DOHH2 (cell line): ENCODE results near the gene DPP6.

Experiments
- H3F3A ChIP-seq: fragments of 200-600 bp; sonication (generic), shearing (Covaris generic); 2 replicates; pipeline ENCODE4 v1.6.0; 2016; ENCODE audit warnings: antibody characterized with exemption, mild to moderate bottlenecking; ENCODE audit not compliant: control insufficient read depth, insufficient read depth
- H3K27ac ChIP-seq: fragments of 200-600 bp; sonication (generic); 2 replicates; pipeline ENCODE4 v1.5.1; 2014; ENCODE audit warnings: low read depth, mild to moderate bottlenecking, low read length, moderate library complexity
- H3K27me3 ChIP-seq: fragments of 200-600 bp; sonication (generic); 2 replicates; pipeline ENCODE4 v1.6.1; 2014; ENCODE audit warnings: mild to moderate bottlenecking, low read length, mixed read lengths; ENCODE audit not compliant: control insufficient read depth
- H3K36me3 ChIP-seq: fragments of 200-600 bp; sonication (generic); 2 replicates; pipeline ENCODE4 v1.6.1; 2014; ENCODE audit warnings: mild to moderate bottlenecking, low read length, moderate library complexity, mixed read lengths; ENCODE audit not compliant: control insufficient read depth
- H3K4me1 ChIP-seq: fragments of 200-600 bp; sonication (generic); 2 replicates; pipeline ENCODE4 v1.6.1; 2014; ENCODE audit warnings: mild to moderate bottlenecking, low read length, mixed read lengths; ENCODE audit not compliant: control insufficient read depth
- H3K4me2 ChIP-seq: fragments of 200-600 bp; sonication (generic); 2 replicates; pipeline ENCODE4 v1.6.0; 2014; ENCODE audit warnings: mild to moderate bottlenecking, low read length, moderate library complexity
- H3K4me3 ChIP-seq: fragments of 200-600 bp; sonication (generic); 2 replicates; pipeline ENCODE4 v1.5.1; 2014; ENCODE audit warnings: mild to moderate bottlenecking, low read length, mixed read lengths
- H3K79me2 ChIP-seq: fragments of 200-600 bp; sonication (generic); 2 replicates; pipeline ENCODE4 v1.6.1; 2014; ENCODE audit warnings: mild to moderate bottlenecking, low read length, mixed read lengths; ENCODE audit not compliant: control insufficient read depth
- H3K9me2 ChIP-seq: fragments of 200-600 bp; sonication (generic); replicated peaks from 2 replicates; pipeline ENCODE4 v1.6.1; 2014; ENCODE audit warnings: mild to moderate bottlenecking, low read length, mixed read lengths; ENCODE audit not compliant: control insufficient read depth
- H3K9me3 ChIP-seq: fragments of 200-600 bp; sonication (generic); 2 replicates; pipeline ENCODE4 v1.6.1; 2014; ENCODE audit warnings: antibody characterized with exemption, low read length, mixed read lengths; ENCODE audit not compliant: control insufficient read depth, insufficient read depth
- H4K20me1 ChIP-seq: fragments of 200-600 bp; sonication (generic); 2 replicates; pipeline ENCODE4 v1.6.0; 2014; ENCODE audit warnings: low read depth, mild to moderate bottlenecking, antibody characterized with exemption, low read length, moderate library complexity; ENCODE audit not compliant: control insufficient read depth, insufficient read depth
- EZH2phosphoT487 ChIP-seq: fragments of 200-600 bp; sonication (generic); IDR thresholded peaks from 2 replicates; pipeline ENCODE4 v1.6.1; 2017; ENCODE audit warnings: borderline replicate concordance, mild to moderate bottlenecking, antibody characterized with exemption, low read length, moderate library complexity, mixed read lengths
- TF ChIP-seq, protein P1 (sequence below): fragments of 200-600 bp; sonication (generic); IDR thresholded peaks from one replicate; pipeline ENCODE4 v1.5.1; 2014; ENCODE audit warnings: antibody characterized with exemption, mild to moderate bottlenecking, low read depth, low read length; ENCODE audit not compliant: poor library complexity, severe bottlenecking

DPP6 gene

DNA sequence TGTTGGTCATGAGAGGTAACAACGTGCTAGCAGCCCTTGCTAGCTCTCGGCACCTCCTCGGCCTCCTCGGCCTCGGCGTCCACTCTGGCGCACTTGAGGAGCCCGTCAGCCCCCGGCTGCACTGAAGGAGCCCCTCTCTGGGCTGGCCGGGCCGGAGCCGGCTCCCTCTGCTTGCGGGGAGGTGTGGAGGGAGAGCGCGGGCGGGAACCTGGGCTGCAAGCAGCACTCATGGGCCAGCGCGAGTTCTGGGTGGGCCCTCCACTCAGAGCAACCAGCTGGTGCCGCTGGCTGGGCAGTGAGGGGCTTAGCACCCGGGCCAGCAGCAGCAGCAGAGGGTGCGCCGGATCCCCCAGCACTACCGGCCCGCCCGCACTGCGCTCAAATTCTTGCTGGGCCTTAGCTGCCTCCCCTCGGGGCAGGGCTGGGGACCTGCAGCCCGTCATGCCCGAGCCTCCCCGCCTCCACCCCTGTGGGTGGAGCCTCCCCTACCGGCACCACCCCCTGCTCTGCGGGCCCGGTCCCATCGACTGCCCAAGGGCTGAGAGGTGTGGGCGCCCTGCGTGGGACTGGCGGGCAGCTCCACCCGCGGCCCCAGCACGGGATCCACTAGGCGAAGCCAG is 854.6 kb downstream of the DPP6 start:
- H3K79me2 ChIP-seq: no peaks in the 10 kb centered on the region

DNA sequence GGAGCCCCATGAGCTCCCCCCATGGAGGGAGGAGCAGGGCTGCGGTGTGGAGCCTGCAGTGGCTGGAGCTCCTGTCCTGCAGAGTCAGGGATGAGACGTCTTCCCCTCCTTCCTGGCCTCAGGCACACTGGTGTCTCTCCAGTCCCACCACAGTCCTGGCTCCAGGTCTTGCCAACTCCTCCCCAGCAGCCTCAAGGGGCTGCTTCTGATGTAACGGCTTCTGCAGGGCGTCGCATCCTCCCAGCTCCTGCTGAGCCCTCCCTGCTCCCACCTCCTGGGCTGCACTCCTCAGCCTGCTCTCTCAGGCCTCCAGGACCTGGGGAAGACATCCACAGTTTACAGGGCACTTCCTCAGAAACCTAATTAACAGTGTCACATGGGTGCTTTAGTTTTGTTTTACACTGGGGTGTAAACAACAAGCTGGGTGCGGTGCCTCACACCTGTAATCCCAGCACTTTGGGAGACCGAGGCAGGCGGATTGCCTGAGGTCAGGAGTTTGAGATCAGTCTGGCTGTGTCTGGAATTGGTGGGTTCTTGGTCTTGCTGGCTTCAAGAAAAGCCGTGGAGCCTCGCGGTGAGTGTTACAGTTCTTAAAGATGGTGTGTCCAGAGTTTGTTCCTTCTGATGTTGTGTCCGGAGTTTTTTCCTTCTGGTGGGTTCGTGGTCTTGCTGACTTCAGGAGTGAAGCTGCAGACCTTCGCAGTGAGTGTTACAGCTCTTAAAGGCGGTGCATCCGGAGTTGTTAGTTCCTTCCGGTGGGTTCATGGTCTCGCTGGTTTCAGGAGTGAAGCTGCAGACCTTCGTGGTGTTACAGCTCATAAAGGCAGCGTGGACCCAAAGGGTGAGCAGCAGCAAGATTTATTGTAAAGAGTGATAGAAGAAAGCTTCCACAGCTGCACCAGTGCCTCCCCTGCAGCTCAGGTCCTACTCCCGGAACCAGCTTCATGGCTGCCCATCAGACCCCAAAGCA is 855.7 kb downstream of the DPP6 start:
- H3F3A ChIP-seq: no peaks in the 10 kb centered on the region
- no peaks in the 10 kb centered on the region for H3K9me2 ChIP-seq
- no peaks in the 10 kb centered on the region for H4K20me1 ChIP-seq
- TF ChIP-seq, protein P1, sequence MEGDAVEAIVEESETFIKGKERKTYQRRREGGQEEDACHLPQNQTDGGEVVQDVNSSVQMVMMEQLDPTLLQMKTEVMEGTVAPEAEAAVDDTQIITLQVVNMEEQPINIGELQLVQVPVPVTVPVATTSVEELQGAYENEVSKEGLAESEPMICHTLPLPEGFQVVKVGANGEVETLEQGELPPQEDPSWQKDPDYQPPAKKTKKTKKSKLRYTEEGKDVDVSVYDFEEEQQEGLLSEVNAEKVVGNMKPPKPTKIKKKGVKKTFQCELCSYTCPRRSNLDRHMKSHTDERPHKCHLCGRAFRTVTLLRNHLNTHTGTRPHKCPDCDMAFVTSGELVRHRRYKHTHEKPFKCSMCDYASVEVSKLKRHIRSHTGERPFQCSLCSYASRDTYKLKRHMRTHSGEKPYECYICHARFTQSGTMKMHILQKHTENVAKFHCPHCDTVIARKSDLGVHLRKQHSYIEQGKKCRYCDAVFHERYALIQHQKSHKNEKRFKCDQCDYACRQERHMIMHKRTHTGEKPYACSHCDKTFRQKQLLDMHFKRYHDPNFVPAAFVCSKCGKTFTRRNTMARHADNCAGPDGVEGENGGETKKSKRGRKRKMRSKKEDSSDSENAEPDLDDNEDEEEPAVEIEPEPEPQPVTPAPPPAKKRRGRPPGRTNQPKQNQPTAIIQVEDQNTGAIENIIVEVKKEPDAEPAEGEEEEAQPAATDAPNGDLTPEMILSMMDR: no peak
- no peak for TF ChIP-seq EZH2phosphoT487
- H3K4me3 ChIP-seq: no peak overlapping the region
- H3K27me3 ChIP-seq: no peaks in the 10 kb centered on the region
- H3K36me3 ChIP-seq: no peaks in the 10 kb centered on the region
- H3K27ac ChIP-seq: no peak overlapping the region
- no peaks in the 10 kb centered on the region for H3K79me2 ChIP-seq
- no peaks in the 10 kb centered on the region for H3K4me1 ChIP-seq
- H3K9me3 ChIP-seq: peaks cover 4% of the 10 kb centered on the region; the same call in 1 of the 2 replicates
- H3K4me2 ChIP-seq: no peak overlapping the region

More for the DNA sequence above, 854.6 kb downstream of the DPP6 start:
- TF ChIP-seq EZH2phosphoT487: no peak
- TF ChIP-seq, protein P1: no peak
- H3K27ac ChIP-seq: no peak overlapping the region
- H3K36me3 ChIP-seq: no peaks in the 10 kb centered on the region
- H3K27me3 ChIP-seq: no peaks in the 10 kb centered on the region
- H3K9me2 ChIP-seq: no peaks in the 10 kb centered on the region
- H4K20me1 ChIP-seq: no peaks in the 10 kb centered on the region
- no peaks in the 10 kb centered on the region for H3F3A ChIP-seq
- H3K9me3 ChIP-seq: peaks cover 4% of the 10 kb centered on the region; the same call in 1 of the 2 replicates
- H3K4me3 ChIP-seq: no peak overlapping the region
- no peaks in the 10 kb centered on the region for H3K4me1 ChIP-seq
- H3K4me2 ChIP-seq: no peak overlapping the region

DNA sequence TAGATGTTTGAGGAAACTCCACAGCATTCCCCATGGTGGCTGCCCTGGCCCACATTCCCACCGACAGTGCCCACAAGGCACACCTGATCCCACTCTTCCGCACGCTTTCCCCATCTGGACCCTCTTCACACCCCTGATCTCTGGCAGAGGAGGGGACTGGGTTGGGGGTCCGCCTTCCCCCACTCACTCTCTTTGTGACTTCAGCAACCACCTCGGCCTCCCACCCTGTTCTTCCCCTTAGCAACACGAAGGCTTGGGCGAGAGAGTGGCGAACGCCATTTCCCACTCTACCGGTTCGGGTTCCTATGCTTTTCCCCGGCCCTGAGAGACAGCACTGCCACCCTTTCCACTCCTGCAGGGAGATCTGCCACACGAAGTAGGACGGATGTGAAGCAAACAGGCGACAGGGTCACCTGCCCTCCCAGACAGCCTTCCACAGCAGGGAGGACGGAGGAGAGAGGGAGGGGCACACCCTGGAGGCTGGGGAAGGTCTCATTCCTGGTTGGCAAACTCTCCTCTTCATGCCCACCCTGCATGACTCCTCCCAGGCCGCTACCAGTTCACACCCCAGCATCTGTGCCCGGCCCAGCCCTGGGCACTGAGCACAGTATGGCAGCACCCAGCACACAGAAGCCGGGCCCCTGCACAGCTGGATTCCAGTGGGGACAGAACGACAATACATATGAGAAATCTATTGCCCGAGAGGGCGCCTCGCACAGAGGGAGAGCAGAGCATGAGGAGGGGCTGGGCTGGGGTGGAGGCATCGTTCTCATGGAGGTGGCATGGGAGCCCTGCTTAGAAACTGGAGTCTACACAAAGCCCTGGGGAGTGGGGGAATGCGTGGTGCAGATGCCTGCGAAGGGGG is 857.3 kb downstream of the DPP6 start:
- Histone ChIP-seq H3K4me1 (0 out of 2 replicates have a peak, but pooled peaks cover 3% of the 10 kb centered on the region), H4K20me1 (no peaks in the 10 kb centered on the region), H3K27me3 (peaks cover 7% of the 10 kb centered on the region), H3K27ac (no peak overlapping the region), H3F3A (no peaks in the 10 kb centered on the region), H3K9me2 (no peaks in the 10 kb centered on the region), H3K79me2 (no peaks in the 10 kb centered on the region), H3K4me2 (no peak overlapping the region), H3K4me3 (no peak overlapping the region), H3K9me3 (peaks cover 4% of the 10 kb centered on the region; the same call in 1 of the 2 replicates), H3K36me3 (no peaks in the 10 kb centered on the region)
- TF ChIP-seq, protein P1: no peak
- TF ChIP-seq EZH2phosphoT487: no peak
